ENCODE measurements around the gene CWF19L1. TPM values are rescaled to one million over a fixed set of nuclear protein-coding genes. Genes with fewer than 3 reads are reported as not detected.

CWF19L1 gene
- total and polyA plus RNA-seq, 2 experiments from 2014 or later = 15.8 to 34.4 TPM

- DNase-seq (ENCODE audit: low spot score) = no peak
- Histone ChIP-seq H3K27me3 (ENCODE audit: insufficient read depth) (no peaks in the 10 kb centered on the region), H3K36me3 (ENCODE audit: insufficient read depth) (no peaks in the 10 kb centered on the region), H3K27ac (ENCODE audit: low read depth) (no peak overlapping the region), H3K4me1 (ENCODE audit: insufficient read depth) (peaks cover 20% of the 10 kb centered on the region), H3K79me2 (replicated peaks; ENCODE audit: insufficient read depth) (no peaks in the 10 kb centered on the region), H3K9me2 (ENCODE audit: insufficient read depth) (no peaks in the 10 kb centered on the region), H2AFZ (no peak overlapping the region), H3F3A (replicated peaks; ENCODE audit: low read depth) (no peaks in the 10 kb centered on the region), H4K20me1 (replicated peaks; ENCODE audit: insufficient read depth) (no peaks in the 10 kb centered on the region), H3K4me3 (no peak overlapping the region), H3K4me2 (no peak overlapping the region)
- Mint-ChIP-seq H3K27ac (no peak overlapping the region), H3K4me1 (peaks cover 29% of the 10 kb centered on the region), H3K27me3 (ENCODE audit: insufficient read depth, low read depth, poor library complexity) (peaks cover 23% of the 10 kb centered on the region), H3K4me3 (no peak overlapping the region), H3K9me3 (peaks cover 23% of the 10 kb centered on the region), H3K36me3 (ENCODE audit: low read depth) (peaks cover 12% of the 10 kb centered on the region; the same call in 1 of the 3 replicates)
- ATAC-seq = no peak
- TF ChIP-seq, protein P1, sequence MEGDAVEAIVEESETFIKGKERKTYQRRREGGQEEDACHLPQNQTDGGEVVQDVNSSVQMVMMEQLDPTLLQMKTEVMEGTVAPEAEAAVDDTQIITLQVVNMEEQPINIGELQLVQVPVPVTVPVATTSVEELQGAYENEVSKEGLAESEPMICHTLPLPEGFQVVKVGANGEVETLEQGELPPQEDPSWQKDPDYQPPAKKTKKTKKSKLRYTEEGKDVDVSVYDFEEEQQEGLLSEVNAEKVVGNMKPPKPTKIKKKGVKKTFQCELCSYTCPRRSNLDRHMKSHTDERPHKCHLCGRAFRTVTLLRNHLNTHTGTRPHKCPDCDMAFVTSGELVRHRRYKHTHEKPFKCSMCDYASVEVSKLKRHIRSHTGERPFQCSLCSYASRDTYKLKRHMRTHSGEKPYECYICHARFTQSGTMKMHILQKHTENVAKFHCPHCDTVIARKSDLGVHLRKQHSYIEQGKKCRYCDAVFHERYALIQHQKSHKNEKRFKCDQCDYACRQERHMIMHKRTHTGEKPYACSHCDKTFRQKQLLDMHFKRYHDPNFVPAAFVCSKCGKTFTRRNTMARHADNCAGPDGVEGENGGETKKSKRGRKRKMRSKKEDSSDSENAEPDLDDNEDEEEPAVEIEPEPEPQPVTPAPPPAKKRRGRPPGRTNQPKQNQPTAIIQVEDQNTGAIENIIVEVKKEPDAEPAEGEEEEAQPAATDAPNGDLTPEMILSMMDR (conservative IDR thresholded peaks at IDR 0.05; ENCODE audit: low read depth in 2 of 2) = no peak
- TF ChIP-seq ZNF462 (CRISPR knock-in tag; IDR thresholded peaks at IDR 0.05) = no peak
- TF ChIP-seq STAT1 (IDR thresholded peaks at IDR 0.05; ENCODE audit: unreplicated experiment) = no peak
- no peak for TF ChIP-seq EZH2phosphoT487 (IDR thresholded peaks at IDR 0.05; ENCODE audit: unreplicated experiment)
- TF ChIP-seq REST (IDR thresholded peaks at IDR 0.05; ENCODE audit: unreplicated experiment) = no peak
- TF ChIP-seq CREB1 (CRISPR knock-in tag; IDR thresholded peaks at IDR 0.05; ENCODE audit: low read depth) = no peak
- TF ChIP-seq, protein P2, sequence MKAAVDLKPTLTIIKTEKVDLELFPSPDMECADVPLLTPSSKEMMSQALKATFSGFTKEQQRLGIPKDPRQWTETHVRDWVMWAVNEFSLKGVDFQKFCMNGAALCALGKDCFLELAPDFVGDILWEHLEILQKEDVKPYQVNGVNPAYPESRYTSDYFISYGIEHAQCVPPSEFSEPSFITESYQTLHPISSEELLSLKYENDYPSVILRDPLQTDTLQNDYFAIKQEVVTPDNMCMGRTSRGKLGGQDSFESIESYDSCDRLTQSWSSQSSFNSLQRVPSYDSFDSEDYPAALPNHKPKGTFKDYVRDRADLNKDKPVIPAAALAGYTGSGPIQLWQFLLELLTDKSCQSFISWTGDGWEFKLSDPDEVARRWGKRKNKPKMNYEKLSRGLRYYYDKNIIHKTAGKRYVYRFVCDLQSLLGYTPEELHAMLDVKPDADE (IDR thresholded peaks at IDR 0.05) = no peak
- no peak for TF ChIP-seq ZNF331 (CRISPR knock-in tag; IDR thresholded peaks at IDR 0.05; ENCODE audit: low read depth)
- TF ChIP-seq NANOG (IDR thresholded peaks at IDR 0.05; ENCODE audit: borderline replicate concordance) = no peak
- no peak for TF ChIP-seq POLR2AphosphoS5 (IDR thresholded peaks at IDR 0.05; ENCODE audit: low read depth)
- TF ChIP-seq ZNF114 (CRISPR knock-in tag; IDR thresholded peaks at IDR 0.05) = no peak
- no peak for TF ChIP-seq EZH2 (IDR thresholded peaks at IDR 0.05; ENCODE audit: low read depth, unreplicated experiment)
- TF ChIP-seq JUNB (IDR thresholded peaks at IDR 0.05; ENCODE audit: unreplicated experiment) = no peak
These were observed 37.0 kb upstream of the CWF19L1 start for GRCh38 chr10:100304414-100304813.
